HCT116 (cell line): ENCODE measurements around the gene GRHL3. TPM values are rescaled to one million over a fixed set of nuclear protein-coding genes. Genes with fewer than 3 reads are reported as not detected.

Source experiments
- ATAC-seq: fragments of 200-7000 bp; cut with Tn5 transposase; 2 replicates; pipeline ENCODE4 v1.9.1; 2020; ENCODE audit warnings: mild to moderate bottlenecking, moderate library complexity
- BruUV-seq: library from RNA; stranded (reverse); fragments of 400-500 nt; replicated peaks from 2 replicates; lab custom pipeline; 2021; lab: Mats Ljungman, UMichigan
- CTCF ChIA-PET: fragments of 300-600 bp; sonication (Branson Sonifier 250); formaldehyde crosslinking; loops from one replicate; lab custom pipeline; 2021; ENCODE audit warnings: antibody characterized with exemption; lab: Charles Lee
- POLR2A ChIA-PET: fragments of 300-600, 350-600 bp; sonication (Branson Sonifier 250); formaldehyde crosslinking; loops from one replicate; lab custom pipeline; 2021; ENCODE audit warnings: antibody characterized with exemption; lab: Charles Lee
- RAD21 ChIA-PET, 2 experiments: fragments of 300-600 bp; sonication (Branson Sonifier 250); formaldehyde crosslinking; loops; one replicate each; lab custom pipeline; 2023; ENCODE audit warnings: low total read pairs in 2 of 2; ENCODE audit not compliant: uncharacterized antibody in 2 of 2, unreplicated experiment in 2 of 2, low non-redundant PET in 1 of 2; lab: Charles Lee
- DNase-seq: peaks from one replicate; pipeline ENCODE4 v3.0.0-alpha.2; 2010; ENCODE audit warnings: low read depth, low spot score
- H2AFZ ChIP-seq: fragments of 200-600 bp; shearing (Covaris generic), sonication (generic); 2 replicates; pipeline ENCODE4 v1.6.1; 2017; ENCODE audit warnings: low read depth, mixed run types, mixed read lengths, antibody characterized with exemption, low read length; ENCODE audit not compliant: poor library complexity, severe bottlenecking
- H3K27ac ChIP-seq: 2 replicates; pipeline ENCODE4 v1.5.1; 2012; ENCODE audit warnings: low read depth, low read length
- H3K27me3 ChIP-seq: fragments of 200-600 bp; sonication (generic); 2 replicates; pipeline ENCODE4 v1.6.1; 2016; ENCODE audit warnings: mixed run types, low read length, mixed read lengths; ENCODE audit not compliant: insufficient read depth
- H3K36me3 ChIP-seq, 2 experiments: fragments of 200-500 bp in 1 of 2; fragments of 200-600 bp in 1 of 2; sonication (Bioruptor generic) in 1 of 2; sonication (generic) in 1 of 2; 2 replicates each; pipeline versions ENCODE4 v1.5.1 to v1.6.1; 2014 to 2016; ENCODE audit warnings: low read length in 2 of 2, inconsistent platforms in 1 of 2, mixed read lengths in 1 of 2, mixed run types in 1 of 2; ENCODE audit not compliant: insufficient read depth in 2 of 2, control insufficient read depth in 1 of 2
- H3K4me1 ChIP-seq, 2 experiments: fragments of 200-600 bp in 1 of 2; sonication (generic) in 1 of 2; 2 replicates each; pipeline versions ENCODE4 v1.5.1 to v1.6.1; 2012 to 2017; ENCODE audit warnings: low read length in 2 of 2, inconsistent platforms in 1 of 2, mild to moderate bottlenecking in 1 of 2, mixed read lengths in 1 of 2, mixed run types in 1 of 2, moderate library complexity in 1 of 2; ENCODE audit not compliant: insufficient read depth in 2 of 2, control insufficient read depth in 1 of 2
- H3K4me2 ChIP-seq: fragments of 200-600 bp; sonication (generic); 2 replicates; pipeline ENCODE4 v1.6.1; 2017; ENCODE audit warnings: mixed run types, low read length, mixed read lengths
- H3K4me3 ChIP-seq, 2 experiments: fragments of 200-600 bp in 1 of 2; sonication (generic) in 1 of 2; replicated peaks in 1 of 2; 2 replicates each; pipeline ENCODE4 v1.5.1; 2011 to 2016; ENCODE audit warnings: low read length in 2 of 2, control low read depth in 1 of 2, low read depth in 1 of 2, mild to moderate bottlenecking in 1 of 2, mixed read lengths in 1 of 2, mixed run types in 1 of 2
- H3K79me2 ChIP-seq: fragments of 200-600 bp; sonication (generic); 2 replicates; pipeline ENCODE4 v1.6.1; 2017; ENCODE audit warnings: mild to moderate bottlenecking, mixed run types, low read length, moderate library complexity, mixed read lengths; ENCODE audit not compliant: insufficient read depth
- H3K9ac ChIP-seq: fragments of 200-600 bp; sonication (generic); 2 replicates; pipeline ENCODE4 v1.6.1; 2016; ENCODE audit warnings: low read length, mixed read lengths
- H3K9me2 ChIP-seq: fragments of 200-600 bp; sonication (generic), shearing (Covaris generic); 2 replicates; pipeline ENCODE4 v1.6.1; 2017; ENCODE audit warnings: mixed run types, mild to moderate bottlenecking, moderate library complexity; ENCODE audit not compliant: insufficient read depth
- H3K9me3 ChIP-seq, 2 experiments: fragments of 200-500 bp in 1 of 2; fragments of 200-600 bp in 1 of 2; sonication (Bioruptor generic) in 1 of 2; sonication (generic) in 1 of 2; 2 replicates each; pipeline ENCODE4 v1.6.1; 2014 to 2017; ENCODE audit warnings: low read length in 2 of 2, mixed read lengths in 2 of 2, inconsistent platforms in 1 of 2, low read depth in 1 of 2, mild to moderate bottlenecking in 1 of 2, mixed run types in 1 of 2, moderate library complexity in 1 of 2; ENCODE audit not compliant: control insufficient read depth in 1 of 2, insufficient read depth in 1 of 2
- H4K20me1 ChIP-seq: fragments of 200-600 bp; sonication (generic), shearing (Covaris generic); 2 replicates; pipeline ENCODE4 v1.6.1; 2017; ENCODE audit warnings: mixed run types, mild to moderate bottlenecking, moderate library complexity; ENCODE audit not compliant: insufficient read depth
- ATF3 ChIP-seq: IDR thresholded peaks from 2 replicates; pipeline ENCODE4 v1.6.1; 2012
- CBX3 ChIP-seq: IDR thresholded peaks from 2 replicates; pipeline ENCODE4 v1.6.1; 2012; ENCODE audit warnings: low read depth
- CEBPB ChIP-seq: IDR thresholded peaks from 2 replicates; pipeline ENCODE4 v1.6.1; 2012; ENCODE audit warnings: low read depth
- EGR1 ChIP-seq: IDR thresholded peaks from 2 replicates; pipeline ENCODE4 v1.6.1; 2012; ENCODE audit warnings: low read depth
- ELF1 ChIP-seq: IDR thresholded peaks from 2 replicates; pipeline ENCODE4 v1.6.1; 2012; ENCODE audit warnings: low read depth, borderline replicate concordance
- EZH2 ChIP-seq: fragments of 200-600 bp; sonication (generic); IDR thresholded peaks from 2 replicates; pipeline ENCODE4 v1.6.1; 2017; ENCODE audit warnings: antibody characterized with exemption, mixed run types
- EZH2phosphoT487 ChIP-seq: fragments of 200-600 bp; IDR thresholded peaks from 2 replicates; pipeline ENCODE4 v1.6.1; 2018; ENCODE audit warnings: antibody characterized with exemption, borderline replicate concordance
- FOSL1 ChIP-seq: IDR thresholded peaks from 2 replicates; pipeline ENCODE4 v1.6.1; 2012; ENCODE audit warnings: low read depth
- JUND ChIP-seq: IDR thresholded peaks from 2 replicates; pipeline ENCODE4 v1.6.1; 2012
- MAX ChIP-seq: IDR thresholded peaks from 2 replicates; pipeline ENCODE4 v1.6.1; 2012
- POLR2A ChIP-seq: IDR thresholded peaks from 2 replicates; pipeline ENCODE4 v1.7.0; 2011; ENCODE audit warnings: borderline replicate concordance; ENCODE audit not compliant: insufficient read depth, insufficient read length; ENCODE audit errors: extremely low read depth
- RAD21 ChIP-seq: IDR thresholded peaks from 2 replicates; pipeline ENCODE4 v1.6.1; 2012; ENCODE audit warnings: low read depth, mild to moderate bottlenecking
- REST ChIP-seq: IDR thresholded peaks from 2 replicates; pipeline ENCODE4 v1.6.1; 2012; ENCODE audit warnings: low read depth
- SIN3A ChIP-seq: IDR thresholded peaks from 2 replicates; pipeline ENCODE4 v1.6.1; 2012; ENCODE audit warnings: low read depth
- ZBTB33 ChIP-seq: IDR thresholded peaks from 2 replicates; pipeline ENCODE4 v1.6.1; 2011; ENCODE audit warnings: mild to moderate bottlenecking, low read length, moderate library complexity; ENCODE audit not compliant: insufficient replicate concordance; ENCODE audit errors: extremely low read depth
- ZFX ChIP-seq: fragments of 450-650 bp; IDR thresholded peaks from 2 replicates; pipeline ENCODE4 v1.6.1; 2017
- ZNF274 ChIP-seq: fragments of 200-500 bp; sonication (Bioruptor generic); IDR thresholded peaks from 2 replicates; pipeline ENCODE4 v1.6.1; 2014; ENCODE audit warnings: mild to moderate bottlenecking, low read depth, low read length, inconsistent platforms
- intact Hi-C: fragments of 100-400 bp; cut with micrococcal nuclease; formaldehyde crosslinking; loops from 2 replicates; pipeline ENCODE4 v1.10.0; 2022
- total RNA-seq: library from RNA; stranded (reverse); gene quantifications from one replicate; pipeline ENCODE4 v1.2.1, GENCODE V29; 2021; ENCODE audit not compliant: unreplicated experiment

The GRHL3 gene
- total RNA-seq, 1 experiment from 2014 or later = 1.0 TPM

GRCh38 chr1:24302209-24302611 is 16.9 kb upstream of the GRHL3 start:
- Histone ChIP-seq H3K9ac (no peak overlapping the region), H3K9me2 (no peaks in the 10 kb centered on the region), H3K4me1 (no peaks in the 10 kb centered on the region), H3K36me3 (no peaks in the 10 kb centered on the region), H3K4me3 (no peak overlapping the region), H4K20me1 (no peaks in the 10 kb centered on the region), H3K27ac (no peak overlapping the region), H3K79me2 (no peaks in the 10 kb centered on the region), H3K9me3 (no peaks in the 10 kb centered on the region), H3K27me3 (peaks cover 11% of the 10 kb centered on the region; the same call in 1 of the 2 replicates), H3K4me2 (no peak overlapping the region), H2AFZ (no peak overlapping the region)
- ATAC-seq = no peak
- ChIA-PET RAD21 (no interaction called here), POLR2A (interaction anchor here (1.0 kb wide), 1 partner anchor 12 kb away, joined by 3 read pairs; no protein-coding TSS in a partner anchor), CTCF (interaction anchor here (1.5 kb wide), 1 partner anchor 11 kb away, joined by 5 read pairs; no protein-coding TSS in a partner anchor)
- TF ChIP-seq ELF1 (no peak), FOSL1 (no peak), CBX3 (no peak), EGR1 (no peak), EZH2 (no peak), ATF3 (no peak), REST (no peak), JUND (no peak), EZH2phosphoT487 (no peak), ZNF274 (no peak), MAX (no peak), ZBTB33 (no peak), RAD21 (no peak), CEBPB (no peak), SIN3A (no peak), POLR2A (no peak), ZFX (no peak)
- DNase-seq = no peak
- BruUV-seq = no TSS peak
- intact Hi-C loops = no loop called here
